ENCODE data around the gene PLSCR3.

Gene PLSCR3

GRCh38 chr17:7426203-7426863, 32.0 kb upstream of the PLSCR3 start:
- TF ChIP-seq GLIS3 (CRISPR knock-in tag; IDR thresholded peaks at IDR 0.05) (no peak), OSR1 (CRISPR knock-in tag; IDR thresholded peaks at IDR 0.05) (no peak), ZNF8 (CRISPR knock-in tag; IDR thresholded peaks at IDR 0.05) (no peak), PPARA (CRISPR knock-in tag; IDR thresholded peaks at IDR 0.05; ENCODE audit: borderline replicate concordance) (no peak), TCF4 (CRISPR knock-in tag; IDR thresholded peaks at IDR 0.05; ENCODE audit: borderline replicate concordance) (no peak), TOX (CRISPR knock-in tag; IDR thresholded peaks at IDR 0.05; ENCODE audit: borderline replicate concordance) (no peak), CSRNP3 (CRISPR knock-in tag; IDR thresholded peaks at IDR 0.05) (no peak), PATZ1 (CRISPR knock-in tag; IDR thresholded peaks at IDR 0.05; ENCODE audit: borderline replicate concordance) (no peak), POU6F1 (CRISPR knock-in tag; IDR thresholded peaks at IDR 0.05; ENCODE audit: borderline replicate concordance, low read depth) (no peak), BACH2 (CRISPR knock-in tag; IDR thresholded peaks at IDR 0.05; ENCODE audit: borderline replicate concordance) (no peak), ISL1 (CRISPR knock-in tag; IDR thresholded peaks at IDR 0.05) (no peak), SNAI2 (CRISPR knock-in tag; IDR thresholded peaks at IDR 0.05) (no peak), RARB (CRISPR knock-in tag; IDR thresholded peaks at IDR 0.05) (no peak), ZC3H10 (CRISPR knock-in tag; IDR thresholded peaks at IDR 0.05) (no peak)
- no peak for ATAC-seq

- no peak for ATAC-seq
- no peak for TF ChIP-seq ZFP30 (CRISPR knock-in tag; IDR thresholded peaks at IDR 0.05)
- no peak for TF ChIP-seq ZC3H10 (CRISPR knock-in tag; IDR thresholded peaks at IDR 0.05)
- TF ChIP-seq ISL1 (CRISPR knock-in tag; IDR thresholded peaks at IDR 0.05): no peak
Measured at GRCh38 chr17:7425756-7426155, 31.4 kb upstream of the PLSCR3 start.

GRCh38 chr17:7425316-7425715, 31.0 kb upstream of the PLSCR3 start, which contains the start of gene SPEM2:
TSS of gene SPEM2 (plus strand) at chr17:7425616. CDS start at chr17:7425689, 73 bp downstream.
- TF ChIP-seq ZNF70 (CRISPR knock-in tag; IDR thresholded peaks at IDR 0.05): no peak
- no peak for TF ChIP-seq ISL1 (CRISPR knock-in tag; IDR thresholded peaks at IDR 0.05)

GRCh38 chr17:7423679-7424078, 29.4 kb upstream of the PLSCR3 start:
- TF ChIP-seq TSHZ2 (CRISPR knock-in tag; IDR thresholded peaks at IDR 0.05) (no peak), PPARA (CRISPR knock-in tag; IDR thresholded peaks at IDR 0.05; ENCODE audit: borderline replicate concordance) (no peak), ZC3H10 (CRISPR knock-in tag; IDR thresholded peaks at IDR 0.05) (no peak), TOX (CRISPR knock-in tag; IDR thresholded peaks at IDR 0.05; ENCODE audit: borderline replicate concordance) (no peak), GLIS3 (CRISPR knock-in tag; IDR thresholded peaks at IDR 0.05) (no peak)
- no peak for ATAC-seq

More at GRCh38 chr17:7425316-7425715, 31.0 kb upstream of the PLSCR3 start, which contains the start of gene SPEM2:
- no peak for ATAC-seq

- no peak for ATAC-seq
- TF ChIP-seq GLIS3 (CRISPR knock-in tag; IDR thresholded peaks at IDR 0.05) (no peak), ZC3H10 (CRISPR knock-in tag; IDR thresholded peaks at IDR 0.05) (no peak), RARB (CRISPR knock-in tag; IDR thresholded peaks at IDR 0.05) (no peak), PATZ1 (CRISPR knock-in tag; IDR thresholded peaks at IDR 0.05; ENCODE audit: borderline replicate concordance) (no peak), ZNF565 (CRISPR knock-in tag; conservative IDR thresholded peaks at IDR 0.05; ENCODE audit: low read depth) (no peak), ISL1 (CRISPR knock-in tag; IDR thresholded peaks at IDR 0.05) (no peak), TSHZ2 (CRISPR knock-in tag; IDR thresholded peaks at IDR 0.05) (no peak), ZNF8 (CRISPR knock-in tag; IDR thresholded peaks at IDR 0.05) (no peak), SNAI2 (CRISPR knock-in tag; IDR thresholded peaks at IDR 0.05) (no peak), ZFP30 (CRISPR knock-in tag; IDR thresholded peaks at IDR 0.05) (no peak), ARNTL (CRISPR knock-in tag; IDR thresholded peaks at IDR 0.05; ENCODE audit: borderline replicate concordance, low read depth) (no peak), ESRRG (CRISPR knock-in tag; IDR thresholded peaks at IDR 0.05) (no peak)
Measured at GRCh38 chr17:7421186-7421585, 26.9 kb upstream of the PLSCR3 start.
